HG03064 (cell line): ENCODE measurements around the gene PTPRO.

ENCODE experiments used
- ATAC-seq: cut with Tn5 transposase; IDR thresholded peaks from one replicate; pipeline ENCODE4 v1.9.1; 2021; ENCODE audit warnings: low read depth; ENCODE audit not compliant: unreplicated experiment

PTPRO gene

DNA sequence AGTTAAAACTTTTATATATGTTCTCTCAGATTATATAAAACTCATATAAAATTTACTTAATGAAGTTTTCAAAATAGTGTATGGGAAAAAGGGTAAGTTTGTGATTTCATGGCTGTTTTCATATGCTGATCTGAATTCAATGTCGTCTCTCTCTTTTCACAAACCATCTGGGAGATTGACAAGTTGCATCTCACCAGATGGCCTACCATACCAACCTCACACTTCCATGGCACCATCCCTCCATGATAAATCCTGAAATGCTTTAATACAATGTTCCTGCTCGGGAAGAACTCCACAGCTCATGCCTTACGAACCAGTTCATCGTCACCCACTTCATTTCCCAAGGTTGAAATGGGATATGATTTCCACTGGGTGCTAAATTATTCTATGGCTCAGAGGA, 22.3 kb downstream of the PTPRO start:
- ATAC-seq: no peak

GRCh38 chr12:15346488-15346887, 24.2 kb downstream of the PTPRO start:
- ATAC-seq: no peak

DNA sequence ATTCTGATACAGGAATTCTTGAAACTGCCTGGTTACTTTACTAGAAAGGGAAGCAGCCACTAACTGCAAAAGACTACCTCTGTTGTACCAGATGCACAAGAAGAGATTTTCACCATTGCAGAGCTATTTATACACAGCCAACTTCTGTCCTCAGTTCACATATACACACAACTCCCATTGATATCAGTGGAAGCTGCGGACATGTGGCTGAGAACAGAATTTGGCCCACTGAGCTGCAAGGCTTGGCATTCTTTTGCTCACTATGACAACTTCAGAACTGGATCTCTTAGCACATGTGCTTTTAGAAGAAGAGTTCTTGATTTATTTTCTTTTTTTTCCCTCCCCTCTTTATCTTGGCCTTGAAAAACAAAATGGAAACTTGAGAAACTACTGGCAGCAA, 28.3 kb downstream of the PTPRO start:
- ATAC-seq: no peak

DNA sequence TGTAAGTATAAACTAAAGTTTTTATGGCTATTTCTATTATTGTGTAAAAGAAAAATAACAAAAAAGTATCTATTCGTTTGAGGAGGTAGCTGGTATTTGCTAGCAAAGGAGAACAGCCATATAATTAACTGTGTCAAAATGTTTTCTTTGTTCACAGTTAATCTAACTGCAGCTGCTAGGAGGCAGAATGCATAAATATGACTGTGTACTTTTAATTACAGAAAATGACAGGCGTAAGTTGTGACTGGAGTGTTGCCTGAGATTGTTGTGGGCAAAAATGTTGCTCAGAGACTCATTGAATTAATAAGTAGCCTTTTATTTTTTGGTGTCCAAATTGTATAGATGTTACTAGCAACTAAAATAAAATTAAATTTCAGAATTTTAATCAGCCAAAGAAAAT, 33.5 kb downstream of the PTPRO start:
- no peak for ATAC-seq

- ATAC-seq: no peak
Measured at GRCh38 chr12:15356951-15357364, 34.6 kb downstream of the PTPRO start.

GRCh38 chr12:15364221-15365160, 42.2 kb downstream of the PTPRO start:
- ATAC-seq: no peak

- no peak for ATAC-seq
Measured at GRCh38 chr12:15368812-15369211, 46.5 kb downstream of the PTPRO start.

- ATAC-seq: no peak
Measured at GRCh38 chr12:15372352-15372751, 50.0 kb downstream of the PTPRO start.

DNA sequence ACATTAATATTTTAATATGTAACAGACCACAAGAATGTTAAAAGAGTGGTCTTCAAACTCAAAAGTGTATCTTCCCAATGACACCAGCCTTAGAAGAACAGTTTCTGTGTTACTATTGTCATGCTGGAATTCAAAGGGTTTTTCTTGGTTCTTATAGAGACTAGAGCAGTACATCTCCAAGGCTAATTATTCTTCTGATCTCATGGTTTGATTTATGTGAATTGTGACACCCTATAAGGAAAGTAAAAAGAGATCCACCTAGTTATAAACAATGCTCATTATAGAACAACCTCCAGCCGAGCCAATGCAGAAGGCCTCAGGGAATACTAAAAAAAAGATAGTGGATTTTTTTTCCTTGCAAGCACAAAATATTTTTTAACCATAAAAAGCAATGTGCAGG, 65.5 kb downstream of the PTPRO start:
- no peak for ATAC-seq

GRCh38 chr12:15389561-15389960, 67.3 kb downstream of the PTPRO start:
- no peak for ATAC-seq

DNA sequence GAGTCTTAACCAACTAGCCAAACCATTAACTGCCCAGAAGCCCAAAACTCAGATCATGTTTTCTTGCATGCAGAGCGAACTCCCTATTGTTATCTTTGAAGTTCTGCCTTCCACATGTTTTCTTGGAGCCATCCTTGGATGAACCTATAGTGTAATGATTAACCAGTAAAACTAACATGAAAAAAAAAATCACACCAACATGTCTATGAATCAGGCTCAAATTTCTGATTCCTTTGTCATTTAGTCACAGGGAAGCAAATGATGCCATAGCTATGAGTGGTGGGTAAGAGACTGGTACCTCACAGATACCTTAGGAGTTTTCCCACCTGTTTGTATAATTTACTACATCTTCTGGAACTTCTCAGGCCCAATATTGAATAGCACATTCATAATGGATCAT, 70.7 kb downstream of the PTPRO start:
- ATAC-seq: no peak

- ATAC-seq: no peak
Measured at GRCh38 chr12:15393995-15394394, 71.7 kb downstream of the PTPRO start.

DNA sequence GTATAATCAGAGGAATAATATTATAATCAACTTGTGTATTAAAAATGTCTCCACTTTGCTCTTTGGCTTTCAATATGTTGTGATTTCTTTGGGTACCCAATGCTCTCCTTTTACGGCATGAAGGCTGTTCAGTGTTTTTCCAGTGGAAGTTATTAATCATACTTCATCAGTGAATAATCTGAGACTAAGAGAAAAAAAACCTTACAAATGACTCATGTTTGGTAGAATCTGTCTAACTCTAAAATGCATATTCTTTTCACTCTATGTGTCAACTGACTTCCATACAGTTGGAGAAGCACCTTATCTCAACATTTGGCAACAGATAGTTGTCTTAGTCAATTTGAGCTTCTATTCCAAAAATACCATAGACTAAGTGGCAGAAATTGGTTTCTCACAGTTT, 82.2 kb downstream of the PTPRO start:
- ATAC-seq: no peak

- no peak for ATAC-seq
Measured at GRCh38 chr12:15405606-15406005, 83.3 kb downstream of the PTPRO start.

- no peak for ATAC-seq
Measured at GRCh38 chr12:15407025-15407424, 84.7 kb downstream of the PTPRO start.

DNA sequence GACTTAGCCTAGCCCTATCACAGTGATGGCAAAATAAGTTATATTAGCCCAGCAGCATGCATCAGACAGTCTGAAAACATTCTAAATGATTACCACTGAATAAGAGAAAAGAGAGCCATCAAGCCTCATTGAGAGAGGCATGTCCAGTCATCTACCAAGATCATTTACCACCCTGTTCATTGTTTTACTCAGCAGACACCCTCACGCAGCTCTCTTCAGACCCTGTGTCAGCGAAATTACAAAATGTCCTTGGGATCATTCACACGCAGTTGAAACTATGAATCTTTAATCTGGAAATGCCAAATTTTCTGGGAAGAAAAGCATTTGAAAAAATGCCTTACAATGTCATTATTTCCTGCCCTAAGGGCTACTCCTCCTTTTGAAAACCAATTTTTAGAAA, 89.5 kb downstream of the PTPRO start:
- no peak for ATAC-seq

DNA sequence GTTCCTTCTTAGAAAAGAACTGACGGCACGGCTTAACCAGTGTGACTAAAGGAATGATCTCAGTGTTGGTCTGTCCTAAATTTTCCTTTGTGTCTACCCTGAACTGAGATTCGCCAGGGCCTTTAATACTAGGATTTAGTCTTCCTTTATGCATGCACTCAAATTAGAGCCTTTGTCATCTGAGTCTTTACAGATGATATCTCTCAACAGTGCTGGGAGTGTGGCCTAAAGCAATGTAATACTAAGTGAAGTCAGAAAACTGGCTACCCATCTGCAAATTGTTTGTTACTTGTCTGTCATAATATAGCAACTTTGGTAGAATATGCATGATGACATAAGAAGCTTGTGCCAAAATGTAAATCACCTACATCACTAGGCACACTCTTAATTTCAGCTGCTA, 95.4 kb downstream of the PTPRO start:
- ATAC-seq: no peak

DNA sequence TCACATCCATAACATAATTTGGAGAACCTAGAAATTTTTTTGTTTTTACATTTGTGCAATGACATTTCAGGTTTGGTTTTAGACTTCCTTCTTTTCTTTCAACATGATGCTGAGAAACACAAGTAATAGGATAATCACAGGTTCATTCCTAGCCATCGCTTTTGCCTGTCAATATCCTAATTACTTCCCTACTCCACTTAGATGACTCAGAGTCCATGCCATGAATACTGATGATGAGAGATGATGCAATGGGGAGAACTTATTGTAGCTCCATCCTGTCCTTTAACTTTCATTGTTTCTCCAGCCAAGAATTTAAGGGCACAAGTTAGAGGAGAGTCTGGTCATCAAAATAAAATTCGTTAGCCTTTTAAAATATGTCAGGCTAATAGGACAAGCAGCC, 101.3 kb downstream of the PTPRO start:
- no peak for ATAC-seq

DNA sequence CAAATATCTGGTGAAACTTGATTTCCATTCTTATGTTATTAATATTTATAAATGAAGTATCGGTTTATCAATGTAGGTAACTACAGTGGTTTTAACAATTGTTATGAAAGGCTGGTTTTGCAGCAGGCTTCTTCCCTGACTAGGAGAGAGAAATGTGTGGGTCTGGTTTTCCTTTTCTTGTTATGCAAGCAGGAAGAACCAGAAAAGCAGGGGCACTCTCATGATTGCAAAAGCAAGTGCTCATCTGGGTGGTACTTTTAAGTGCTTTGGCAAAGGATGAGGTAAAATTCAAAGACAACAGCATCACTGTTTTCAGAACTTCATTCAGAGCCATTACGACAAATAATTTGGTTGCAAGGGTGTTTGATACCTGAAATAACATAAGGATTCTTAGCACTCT, 105.6 kb downstream of the PTPRO start:
- ATAC-seq: no peak

DNA sequence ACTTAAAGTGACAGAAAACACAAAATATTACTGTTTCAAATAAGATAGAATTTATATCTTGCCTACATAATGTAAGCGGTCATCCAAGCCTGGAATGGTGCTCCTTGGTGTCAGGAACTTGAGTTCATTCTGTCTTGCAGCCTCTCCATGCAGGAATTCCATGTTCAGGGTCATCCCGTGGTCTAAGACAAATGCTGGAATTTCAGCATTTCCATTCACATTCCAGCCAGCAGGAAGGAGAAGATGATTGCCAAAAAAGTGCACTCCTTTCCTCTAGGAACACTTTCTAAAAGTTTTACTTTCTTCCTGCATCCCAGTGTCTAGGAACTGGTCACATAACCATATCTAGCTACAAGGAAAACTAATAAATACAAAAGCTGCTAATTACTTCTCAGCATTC, 106.3 kb downstream of the PTPRO start:
- ATAC-seq: no peak

DNA sequence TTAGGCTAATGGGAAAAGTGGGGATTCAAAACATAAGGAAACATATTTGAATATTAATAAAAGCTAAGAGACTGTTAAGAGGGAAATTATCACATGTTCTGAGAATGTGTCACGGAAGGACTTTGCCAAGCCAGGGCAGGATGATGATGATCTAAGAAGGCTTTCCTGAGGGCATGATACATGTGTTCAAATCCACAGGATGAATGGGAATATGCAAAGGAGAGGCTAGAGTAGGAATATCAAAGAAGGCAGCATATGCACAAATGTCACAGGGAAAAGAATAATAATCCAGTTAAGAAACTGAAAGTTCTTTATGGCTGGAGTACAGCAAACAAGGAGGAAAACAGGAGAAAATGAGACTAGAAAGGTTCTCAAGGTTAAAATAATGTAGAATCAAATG, 107.0 kb downstream of the PTPRO start:
- no peak for ATAC-seq

GRCh38 chr12:15435597-15435996, 113.3 kb downstream of the PTPRO start:
- ATAC-seq: no peak

DNA sequence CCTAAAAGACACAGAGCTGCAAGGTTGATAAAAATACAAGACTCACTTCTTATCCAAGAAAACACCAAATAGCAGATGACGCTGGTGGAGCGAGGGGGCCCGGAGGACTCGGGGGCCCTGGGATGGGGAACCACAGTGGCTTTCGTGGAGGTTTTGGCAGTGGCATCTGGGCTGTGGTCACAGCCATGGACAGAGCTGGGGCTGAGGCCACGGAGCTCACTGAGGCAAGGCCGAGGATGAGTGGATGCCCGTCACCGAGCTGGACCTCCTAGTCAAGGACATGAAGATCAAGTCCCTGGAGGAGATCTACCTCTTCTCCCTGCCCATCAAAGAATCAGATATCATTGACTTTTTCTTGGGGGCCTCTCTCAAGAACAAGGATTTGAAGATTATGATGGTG, 117.2 kb downstream of the PTPRO start:
- ATAC-seq: no peak
